GM21515 (cell line): Measurements from ENCODE around the gene IL20RA.
"Not testable (repeated sequence)": the region's sequence is repeated elsewhere in the genome, so short reads cannot be mapped to it uniquely, and the experiment has no call there.

ENCODE experiments used
- ATAC-seq: cut with Tn5 transposase; IDR thresholded peaks from one replicate; pipeline ENCODE4 v1.9.1; 2021; ENCODE audit not compliant: unreplicated experiment

IL20RA gene

GRCh38 chr6:136973781-136974180 is 71.0 kb downstream of the IL20RA start:
- not testable (repeated sequence) for ATAC-seq

- ATAC-seq = no peak
Measured at GRCh38 chr6:136971609-136972008, 73.2 kb downstream of the IL20RA start.

- ATAC-seq = no peak
Measured at GRCh38 chr6:136969930-136970329, 74.8 kb downstream of the IL20RA start.

GRCh38 chr6:136969433-136969832 is 75.3 kb downstream of the IL20RA start:
- no peak for ATAC-seq

- no peak for ATAC-seq
Measured at GRCh38 chr6:136968837-136969236, 75.9 kb downstream of the IL20RA start.

- peak; percentile 86 for ATAC-seq
Measured at GRCh38 chr6:136967876-136968752, 76.7 kb downstream of the IL20RA start.

- ATAC-seq = no peak
Measured at GRCh38 chr6:136964398-136964797, 80.4 kb downstream of the IL20RA start.

GRCh38 chr6:136963259-136963658 is 81.5 kb downstream of the IL20RA start:
- no peak for ATAC-seq

- no peak for ATAC-seq
Measured at GRCh38 chr6:136962661-136963060, 82.1 kb downstream of the IL20RA start.

GRCh38 chr6:136961848-136962247 is 82.9 kb downstream of the IL20RA start:
- ATAC-seq = no peak

- no peak for ATAC-seq
Measured at GRCh38 chr6:136960781-136961180, 84.0 kb downstream of the IL20RA start.

GRCh38 chr6:136959935-136960334 is 84.8 kb downstream of the IL20RA start:
- not testable (repeated sequence) for ATAC-seq

GRCh38 chr6:136959471-136959891 is 85.3 kb downstream of the IL20RA start:
- ATAC-seq = no peak

- no peak for ATAC-seq
Measured at GRCh38 chr6:136958168-136958567, 86.6 kb downstream of the IL20RA start.

- ATAC-seq = no peak
Measured at GRCh38 chr6:136956590-136957544, 87.9 kb downstream of the IL20RA start.

- ATAC-seq = no peak
Measured at GRCh38 chr6:136955123-136955522, 89.6 kb downstream of the IL20RA start.

GRCh38 chr6:136952714-136953260 is 92.0 kb downstream of the IL20RA start:
- no peak for ATAC-seq

- no peak for ATAC-seq
Measured at GRCh38 chr6:136950436-136951126, 94.2 kb downstream of the IL20RA start.
